GM12801 (cell line): ENCODE data around the gene TRPM7.

Source experiments
- TF ChIP-seq, protein P1 (sequence below): IDR thresholded peaks from one replicate; pipeline ENCODE4 v1.5.1; 2011; ENCODE audit warnings: control low read depth; ENCODE audit not compliant: insufficient read length; ENCODE audit errors: extremely low read depth

TRPM7 gene

DNA sequence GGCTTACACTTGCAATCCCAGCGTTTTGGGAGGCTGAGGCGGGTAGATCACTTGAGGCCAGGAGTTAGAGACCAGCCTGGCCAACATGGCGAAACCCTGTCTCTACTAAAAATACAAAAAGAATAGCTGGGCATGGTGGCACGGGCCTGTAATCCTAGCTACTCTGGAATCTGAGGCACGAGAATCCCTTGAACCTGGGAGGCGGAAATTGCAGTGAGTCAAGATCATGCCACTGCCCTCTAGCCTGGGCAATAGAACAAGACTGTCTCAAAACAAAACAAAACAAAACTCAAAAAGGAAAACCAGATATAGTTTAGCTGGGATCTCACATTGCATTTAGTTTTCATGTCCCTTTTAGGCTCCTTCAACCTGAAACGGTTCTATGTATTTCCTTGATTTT lies 137.3 kb downstream of the TRPM7 start:
- TF ChIP-seq, protein P1, sequence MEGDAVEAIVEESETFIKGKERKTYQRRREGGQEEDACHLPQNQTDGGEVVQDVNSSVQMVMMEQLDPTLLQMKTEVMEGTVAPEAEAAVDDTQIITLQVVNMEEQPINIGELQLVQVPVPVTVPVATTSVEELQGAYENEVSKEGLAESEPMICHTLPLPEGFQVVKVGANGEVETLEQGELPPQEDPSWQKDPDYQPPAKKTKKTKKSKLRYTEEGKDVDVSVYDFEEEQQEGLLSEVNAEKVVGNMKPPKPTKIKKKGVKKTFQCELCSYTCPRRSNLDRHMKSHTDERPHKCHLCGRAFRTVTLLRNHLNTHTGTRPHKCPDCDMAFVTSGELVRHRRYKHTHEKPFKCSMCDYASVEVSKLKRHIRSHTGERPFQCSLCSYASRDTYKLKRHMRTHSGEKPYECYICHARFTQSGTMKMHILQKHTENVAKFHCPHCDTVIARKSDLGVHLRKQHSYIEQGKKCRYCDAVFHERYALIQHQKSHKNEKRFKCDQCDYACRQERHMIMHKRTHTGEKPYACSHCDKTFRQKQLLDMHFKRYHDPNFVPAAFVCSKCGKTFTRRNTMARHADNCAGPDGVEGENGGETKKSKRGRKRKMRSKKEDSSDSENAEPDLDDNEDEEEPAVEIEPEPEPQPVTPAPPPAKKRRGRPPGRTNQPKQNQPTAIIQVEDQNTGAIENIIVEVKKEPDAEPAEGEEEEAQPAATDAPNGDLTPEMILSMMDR: no peak

DNA sequence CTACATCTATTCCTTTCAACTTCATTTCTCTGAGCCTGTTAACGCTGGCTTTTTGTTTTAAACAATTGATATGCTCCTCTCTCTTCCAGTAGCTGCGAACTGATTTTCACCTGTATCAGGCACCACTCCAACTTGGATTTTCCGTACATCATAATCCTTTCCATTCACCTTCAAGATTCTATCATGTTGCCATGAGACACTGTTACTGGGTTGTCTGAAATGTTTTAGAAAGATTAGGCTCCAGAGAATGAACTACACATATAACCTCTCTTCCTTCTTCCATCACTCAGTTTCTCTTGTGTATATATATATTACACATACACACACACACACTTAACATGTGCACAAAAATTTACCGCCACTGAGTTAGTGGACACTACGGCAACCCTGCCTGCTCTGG lies 140.0 kb downstream of the TRPM7 start, which contains the start of gene USP50:
Gene USP50, minus strand, starts transcription at position 101 of the 400 bp plus-strand sequence. CDS start 141 bp downstream, outside the sequence.
- TF ChIP-seq, protein P1: no peak

DNA sequence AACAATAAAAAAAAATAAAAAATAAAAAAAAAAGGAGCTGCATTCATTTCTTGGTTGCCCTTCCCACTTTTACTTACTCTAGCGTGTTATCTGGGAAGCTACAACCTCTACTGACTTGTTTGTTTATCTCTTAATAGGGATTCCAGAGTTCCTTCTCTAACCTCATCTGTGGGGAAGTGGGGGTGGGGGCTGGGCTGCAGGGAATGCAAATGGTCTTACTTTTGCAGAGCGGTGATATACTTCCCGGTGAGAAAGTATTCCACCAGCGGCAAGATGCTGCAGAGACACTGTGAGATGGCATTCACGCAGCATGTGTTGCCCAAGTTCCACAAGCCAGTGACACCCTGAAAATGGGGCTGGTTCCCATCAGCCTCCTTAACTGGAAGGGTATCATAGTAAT lies 142.2 kb downstream of the TRPM7 start:
- TF ChIP-seq, protein P1: no peak

DNA sequence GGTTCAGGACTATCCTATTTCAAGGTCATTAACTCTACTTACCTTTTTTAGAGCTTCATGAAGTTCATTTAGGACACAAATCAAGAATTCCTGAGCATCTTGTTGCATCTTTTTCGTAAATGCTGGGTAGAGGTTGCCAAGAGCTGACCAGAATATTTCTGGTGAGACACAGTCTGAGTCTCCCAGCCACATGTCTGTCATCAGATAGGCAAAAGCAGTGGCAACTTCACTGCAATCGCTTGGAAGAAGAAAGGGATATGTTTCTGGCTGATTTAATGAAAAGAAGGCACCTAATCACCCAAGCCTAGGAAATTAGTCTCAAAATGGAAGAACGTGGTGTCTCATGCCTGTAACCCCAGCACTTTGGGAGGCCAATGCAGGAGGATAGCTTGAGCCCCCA lies 143.0 kb downstream of the TRPM7 start:
- TF ChIP-seq, protein P1: no peak

DNA sequence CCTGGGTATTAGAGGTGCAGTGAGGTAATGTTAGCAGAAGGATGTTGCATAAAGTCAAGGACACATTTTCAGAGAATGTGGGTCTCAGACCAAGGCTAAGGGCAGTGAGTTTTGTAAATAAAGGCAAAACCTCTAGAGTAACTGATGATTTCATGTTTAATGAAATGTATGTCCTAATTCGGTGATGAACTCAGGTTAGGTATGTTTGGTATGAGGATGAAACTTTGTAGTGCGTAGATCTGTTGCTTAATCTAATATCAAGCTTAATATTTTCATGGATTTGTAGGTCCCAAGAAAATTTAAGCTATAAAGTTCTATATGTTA lies 143.7 kb downstream of the TRPM7 start:
- TF ChIP-seq, protein P1: no peak

DNA sequence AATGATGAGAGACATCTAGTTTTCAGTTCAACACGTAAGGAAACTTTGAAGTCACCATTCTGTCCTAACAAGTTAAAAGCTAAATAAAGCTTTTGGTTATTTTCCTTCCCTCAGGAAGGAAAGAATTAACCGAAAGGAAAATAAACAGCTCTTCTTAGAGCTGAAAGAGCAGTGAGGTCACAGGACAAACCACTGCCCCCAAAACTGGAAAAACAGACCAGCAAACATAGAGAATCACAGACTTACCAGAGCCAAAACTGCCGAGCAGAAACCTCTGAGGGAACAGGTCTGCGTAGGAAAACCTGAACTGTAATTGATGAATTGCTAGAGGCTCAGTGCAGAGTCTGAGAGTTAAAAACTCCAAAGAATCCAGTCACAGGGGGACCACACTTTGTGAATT lies 154.8 kb downstream of the TRPM7 start:
- TF ChIP-seq, protein P1: no peak

DNA sequence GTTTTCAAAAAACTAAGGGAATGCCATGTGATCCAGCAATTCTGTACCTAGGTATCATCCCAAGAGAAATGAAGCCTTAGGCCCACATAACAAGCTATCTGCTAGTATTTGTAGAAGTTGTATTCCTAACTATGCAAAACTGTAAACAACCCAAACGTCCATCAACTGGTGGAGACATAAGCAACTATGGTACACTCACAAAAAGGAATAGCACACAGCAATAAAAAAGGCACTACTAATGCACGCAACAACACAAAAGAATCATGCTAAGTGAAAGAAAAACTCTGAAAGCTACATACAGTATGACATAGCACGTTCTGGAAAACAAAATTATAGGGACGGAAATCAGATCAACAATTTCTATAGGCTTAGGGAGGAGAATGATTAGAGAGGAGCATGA lies 155.4 kb downstream of the TRPM7 start:
- TF ChIP-seq, protein P1: no peak

DNA sequence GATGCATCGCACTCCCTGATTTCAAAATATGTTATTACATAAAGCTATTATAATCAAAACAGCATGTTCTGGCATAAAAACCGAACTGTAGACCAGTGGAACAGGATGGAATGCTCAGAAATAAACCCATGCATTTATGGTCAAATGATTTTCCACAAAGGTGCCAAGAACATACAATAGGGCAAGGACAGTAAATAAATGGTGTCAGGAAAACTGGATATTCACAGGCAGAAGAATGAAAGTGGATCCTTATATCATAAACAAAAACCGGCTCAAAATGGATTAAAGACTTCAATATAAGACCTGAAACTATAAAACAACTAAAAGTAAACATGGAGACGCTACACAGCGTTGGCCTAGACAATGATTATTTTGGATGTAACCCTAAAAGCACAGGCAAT lies 162.7 kb downstream of the TRPM7 start:
- TF ChIP-seq, protein P1: no peak
